Liver (tissue), 3 donors: ENCODE results near the gene MAML3.

ENCODE experiments used
- EGR1 ChIP-seq, 2 donors: IDR thresholded peaks; 2 replicates each; pipeline ENCODE4 v1.6.1; 2016 to 2018; ENCODE audit warnings: antibody characterized with exemption in 2 of 2, low read depth in 2 of 2
- FOXA1 ChIP-seq: IDR thresholded peaks from 2 replicates; pipeline ENCODE4 v1.6.1; 2016; ENCODE audit warnings: antibody characterized with exemption
- GABPA ChIP-seq, 2 donors: IDR thresholded peaks in 1 of 2; conservative IDR thresholded peaks in 1 of 2; 2 replicates each; pipeline ENCODE4 v1.6.1; 2016; ENCODE audit warnings: antibody characterized with exemption in 2 of 2, mild to moderate bottlenecking in 1 of 2, moderate library complexity in 1 of 2
- RXRA ChIP-seq, 2 donors: IDR thresholded peaks; 2 replicates each; pipeline ENCODE4 v1.6.1; 2017 to 2018; ENCODE audit warnings: antibody characterized with exemption in 2 of 2, mild to moderate bottlenecking in 1 of 2
- SP1 ChIP-seq: IDR thresholded peaks from 2 replicates; pipeline ENCODE4 v1.6.1; 2018; ENCODE audit warnings: antibody characterized with exemption, mild to moderate bottlenecking
- TAF1 ChIP-seq: conservative IDR thresholded peaks from 2 replicates; pipeline ENCODE4 v1.6.1; 2016; ENCODE audit warnings: antibody characterized with exemption, mild to moderate bottlenecking
- YY1 ChIP-seq: IDR thresholded peaks from 2 replicates; pipeline ENCODE4 v1.6.1; 2016; ENCODE audit warnings: antibody characterized with exemption, mild to moderate bottlenecking
- TF ChIP-seq, protein P1 (sequence below): fragments of 150-350 bp; IDR thresholded peaks from 2 replicates; pipeline ENCODE4 v1.5.1; 2017; ENCODE audit warnings: improper control_type of control experiment, low read depth, low read length; ENCODE audit not compliant: missing input control
- TF ChIP-seq, protein P2 (sequence below): IDR thresholded peaks from 2 replicates; pipeline ENCODE4 v1.6.1; 2016; ENCODE audit warnings: antibody characterized with exemption
- TF ChIP-seq, protein P3 (sequence below): IDR thresholded peaks from 2 replicates; pipeline ENCODE4 v1.6.1; 2016; ENCODE audit warnings: antibody characterized with exemption, mild to moderate bottlenecking
- donor health status: healthy.
- donor health status: healthy.

DNA sequence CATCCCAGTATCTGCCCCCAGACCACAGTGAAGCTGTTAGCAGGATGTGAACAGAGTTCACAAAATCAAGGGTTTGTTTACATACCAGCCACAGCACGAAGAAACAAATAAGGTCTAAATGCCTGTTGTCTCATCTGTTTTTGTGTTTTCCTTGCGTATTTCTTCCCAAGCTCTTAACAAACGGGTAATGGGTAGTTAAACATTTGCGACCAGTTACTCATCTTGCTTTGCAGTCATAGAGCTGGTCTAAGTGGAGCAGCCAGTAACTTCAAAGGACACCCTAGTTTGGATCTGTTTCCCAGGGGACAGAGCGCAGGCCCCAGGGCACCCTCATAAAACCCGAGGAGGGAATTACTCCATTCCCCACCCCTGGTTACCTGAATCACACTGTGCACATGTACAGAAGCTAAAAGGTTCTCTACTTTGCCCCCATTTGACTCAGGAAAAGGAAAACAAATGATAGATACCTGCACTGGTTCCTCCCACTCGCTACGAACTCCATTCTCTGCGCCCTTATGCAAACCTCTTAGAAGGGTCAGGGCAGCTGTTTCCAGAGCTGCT lies 68.8 kb downstream of the MAML3 start:
- TF ChIP-seq, protein P1, sequence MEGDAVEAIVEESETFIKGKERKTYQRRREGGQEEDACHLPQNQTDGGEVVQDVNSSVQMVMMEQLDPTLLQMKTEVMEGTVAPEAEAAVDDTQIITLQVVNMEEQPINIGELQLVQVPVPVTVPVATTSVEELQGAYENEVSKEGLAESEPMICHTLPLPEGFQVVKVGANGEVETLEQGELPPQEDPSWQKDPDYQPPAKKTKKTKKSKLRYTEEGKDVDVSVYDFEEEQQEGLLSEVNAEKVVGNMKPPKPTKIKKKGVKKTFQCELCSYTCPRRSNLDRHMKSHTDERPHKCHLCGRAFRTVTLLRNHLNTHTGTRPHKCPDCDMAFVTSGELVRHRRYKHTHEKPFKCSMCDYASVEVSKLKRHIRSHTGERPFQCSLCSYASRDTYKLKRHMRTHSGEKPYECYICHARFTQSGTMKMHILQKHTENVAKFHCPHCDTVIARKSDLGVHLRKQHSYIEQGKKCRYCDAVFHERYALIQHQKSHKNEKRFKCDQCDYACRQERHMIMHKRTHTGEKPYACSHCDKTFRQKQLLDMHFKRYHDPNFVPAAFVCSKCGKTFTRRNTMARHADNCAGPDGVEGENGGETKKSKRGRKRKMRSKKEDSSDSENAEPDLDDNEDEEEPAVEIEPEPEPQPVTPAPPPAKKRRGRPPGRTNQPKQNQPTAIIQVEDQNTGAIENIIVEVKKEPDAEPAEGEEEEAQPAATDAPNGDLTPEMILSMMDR = no peak
- TF ChIP-seq, protein P2, sequence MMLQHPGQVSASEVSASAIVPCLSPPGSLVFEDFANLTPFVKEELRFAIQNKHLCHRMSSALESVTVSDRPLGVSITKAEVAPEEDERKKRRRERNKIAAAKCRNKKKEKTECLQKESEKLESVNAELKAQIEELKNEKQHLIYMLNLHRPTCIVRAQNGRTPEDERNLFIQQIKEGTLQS = no peak
- TF ChIP-seq GABPA (IDR thresholded peaks at IDR 0.05 in 1 of 2, conservative IDR thresholded peaks at IDR 0.05 in 1 of 2) = no peak
- TF ChIP-seq, protein P3, sequence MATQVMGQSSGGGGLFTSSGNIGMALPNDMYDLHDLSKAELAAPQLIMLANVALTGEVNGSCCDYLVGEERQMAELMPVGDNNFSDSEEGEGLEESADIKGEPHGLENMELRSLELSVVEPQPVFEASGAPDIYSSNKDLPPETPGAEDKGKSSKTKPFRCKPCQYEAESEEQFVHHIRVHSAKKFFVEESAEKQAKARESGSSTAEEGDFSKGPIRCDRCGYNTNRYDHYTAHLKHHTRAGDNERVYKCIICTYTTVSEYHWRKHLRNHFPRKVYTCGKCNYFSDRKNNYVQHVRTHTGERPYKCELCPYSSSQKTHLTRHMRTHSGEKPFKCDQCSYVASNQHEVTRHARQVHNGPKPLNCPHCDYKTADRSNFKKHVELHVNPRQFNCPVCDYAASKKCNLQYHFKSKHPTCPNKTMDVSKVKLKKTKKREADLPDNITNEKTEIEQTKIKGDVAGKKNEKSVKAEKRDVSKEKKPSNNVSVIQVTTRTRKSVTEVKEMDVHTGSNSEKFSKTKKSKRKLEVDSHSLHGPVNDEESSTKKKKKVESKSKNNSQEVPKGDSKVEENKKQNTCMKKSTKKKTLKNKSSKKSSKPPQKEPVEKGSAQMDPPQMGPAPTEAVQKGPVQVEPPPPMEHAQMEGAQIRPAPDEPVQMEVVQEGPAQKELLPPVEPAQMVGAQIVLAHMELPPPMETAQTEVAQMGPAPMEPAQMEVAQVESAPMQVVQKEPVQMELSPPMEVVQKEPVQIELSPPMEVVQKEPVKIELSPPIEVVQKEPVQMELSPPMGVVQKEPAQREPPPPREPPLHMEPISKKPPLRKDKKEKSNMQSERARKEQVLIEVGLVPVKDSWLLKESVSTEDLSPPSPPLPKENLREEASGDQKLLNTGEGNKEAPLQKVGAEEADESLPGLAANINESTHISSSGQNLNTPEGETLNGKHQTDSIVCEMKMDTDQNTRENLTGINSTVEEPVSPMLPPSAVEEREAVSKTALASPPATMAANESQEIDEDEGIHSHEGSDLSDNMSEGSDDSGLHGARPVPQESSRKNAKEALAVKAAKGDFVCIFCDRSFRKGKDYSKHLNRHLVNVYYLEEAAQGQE = no peak
- TF ChIP-seq SP1 = no peak
- TF ChIP-seq FOXA1 = no peak
- TF ChIP-seq YY1 = no peak
- TF ChIP-seq EGR1 (IDR thresholded peaks at IDR 0.05; ENCODE audit: low read depth in 2 of 2) = no peak
- TF ChIP-seq TAF1 = no peak
- no peak for TF ChIP-seq RXRA (IDR thresholded peaks at IDR 0.05)
